NCI-H1694 (cell line): ENCODE data around the gene DCAF10.
"Not testable (repeated sequence)": the region's sequence is repeated elsewhere in the genome, so short reads cannot be mapped to it uniquely, and the experiment has no call there.

Experiments used
- DNase-seq: peaks from one replicate; lab custom pipeline; 2025; lab: John Stamatoyannopoulos, UW

The DCAF10 gene, protein sequence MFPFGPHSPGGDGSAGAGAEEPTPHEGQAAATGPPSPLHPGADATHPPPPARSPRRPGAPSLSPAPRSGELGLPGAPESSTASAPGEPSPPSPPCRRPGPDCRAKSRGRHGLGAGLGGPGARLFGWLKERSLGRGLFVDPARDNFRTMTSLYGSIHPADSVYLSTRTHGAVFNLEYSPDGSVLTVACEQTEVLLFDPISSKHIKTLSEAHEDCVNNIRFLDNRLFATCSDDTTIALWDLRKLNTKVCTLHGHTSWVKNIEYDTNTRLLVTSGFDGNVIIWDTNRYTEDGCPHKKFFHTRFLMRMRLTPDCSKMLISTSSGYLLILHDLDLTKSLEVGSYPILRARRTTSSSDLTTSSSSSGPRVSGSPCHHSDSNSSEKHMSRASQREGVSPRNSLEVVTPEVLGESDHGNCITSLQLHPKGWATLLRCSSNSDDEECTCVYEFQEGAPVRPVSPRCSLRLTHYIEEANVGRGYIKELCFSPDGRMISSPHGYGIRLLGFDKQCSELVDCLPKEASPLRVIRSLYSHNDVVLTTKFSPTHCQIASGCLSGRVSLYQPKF

DNA sequence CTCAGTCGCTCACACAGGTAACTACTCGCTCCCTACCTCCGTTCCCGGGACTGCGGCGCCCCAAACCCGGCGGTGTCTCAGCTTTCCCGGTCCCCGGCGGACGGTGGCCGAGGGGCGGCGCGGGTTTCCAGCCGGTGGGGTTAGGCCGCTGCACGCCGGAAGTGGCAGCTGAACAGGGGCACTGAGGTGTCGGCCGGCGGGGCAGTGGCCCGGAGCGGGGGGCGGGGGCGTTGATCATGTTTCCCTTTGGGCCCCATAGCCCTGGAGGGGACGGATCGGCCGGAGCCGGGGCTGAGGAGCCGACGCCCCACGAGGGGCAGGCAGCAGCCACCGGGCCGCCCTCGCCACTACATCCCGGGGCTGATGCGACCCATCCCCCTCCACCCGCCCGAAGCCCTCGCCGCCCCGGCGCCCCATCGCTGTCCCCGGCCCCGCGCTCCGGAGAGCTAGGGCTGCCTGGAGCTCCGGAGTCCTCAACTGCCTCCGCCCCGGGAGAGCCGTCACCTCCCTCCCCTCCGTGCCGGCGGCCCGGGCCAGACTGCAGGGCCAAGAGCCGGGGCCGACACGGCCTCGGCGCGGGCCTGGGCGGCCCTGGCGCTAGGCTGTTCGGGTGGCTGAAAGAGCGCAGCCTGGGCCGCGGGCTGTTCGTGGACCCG is at the start of gene DCAF10:
TSS of gene DCAF10 (plus strand) at position 167 of the 656 bp plus-strand sequence. CDS start at position 237, 70 bp downstream.
- peak; percentile 70 for DNase-seq

DNA sequence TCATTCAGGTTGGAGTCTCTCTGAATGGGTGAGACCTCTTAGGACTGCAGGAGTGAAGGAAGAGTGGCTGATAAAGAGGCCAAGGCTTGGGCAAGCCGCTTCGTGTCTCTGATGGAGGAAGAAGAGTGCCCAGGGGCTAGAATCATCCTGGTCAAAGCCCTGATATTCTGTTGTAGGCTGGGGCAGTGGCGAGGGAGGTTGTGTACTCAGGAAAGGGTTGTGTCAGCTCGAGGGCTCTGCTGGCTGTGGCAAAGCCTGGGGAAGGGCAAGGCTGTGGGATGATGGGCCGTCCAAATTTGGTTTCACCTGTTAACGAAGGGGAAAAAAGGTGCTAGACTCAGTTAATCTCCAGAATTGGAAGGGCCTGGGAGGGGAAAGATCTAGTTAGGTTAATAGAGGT is 49.4 kb upstream of the DCAF10 start:
- DNase-seq = no peak

DNA sequence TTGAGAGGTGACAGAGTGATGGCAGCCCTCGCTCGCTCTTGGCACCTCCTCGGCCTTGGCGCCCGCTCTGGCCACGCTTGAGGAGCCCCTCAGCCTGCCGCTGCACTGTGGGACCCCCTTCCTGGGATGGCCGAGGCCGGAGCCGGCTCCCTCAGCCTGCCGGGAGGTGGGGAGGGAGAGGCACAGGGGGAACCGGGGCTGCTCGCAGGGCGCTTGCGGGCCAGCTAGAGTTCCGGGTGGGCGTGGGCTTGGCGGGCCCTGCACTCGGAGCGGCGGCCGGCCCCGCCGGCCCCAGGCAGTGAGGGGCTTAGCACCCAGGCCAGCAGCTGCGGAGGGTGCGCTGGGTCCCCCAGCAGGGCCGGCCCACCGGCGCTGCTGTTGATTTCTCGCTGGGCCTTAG is 48.9 kb upstream of the DCAF10 start:
- not testable (repeated sequence) for DNase-seq

DNA sequence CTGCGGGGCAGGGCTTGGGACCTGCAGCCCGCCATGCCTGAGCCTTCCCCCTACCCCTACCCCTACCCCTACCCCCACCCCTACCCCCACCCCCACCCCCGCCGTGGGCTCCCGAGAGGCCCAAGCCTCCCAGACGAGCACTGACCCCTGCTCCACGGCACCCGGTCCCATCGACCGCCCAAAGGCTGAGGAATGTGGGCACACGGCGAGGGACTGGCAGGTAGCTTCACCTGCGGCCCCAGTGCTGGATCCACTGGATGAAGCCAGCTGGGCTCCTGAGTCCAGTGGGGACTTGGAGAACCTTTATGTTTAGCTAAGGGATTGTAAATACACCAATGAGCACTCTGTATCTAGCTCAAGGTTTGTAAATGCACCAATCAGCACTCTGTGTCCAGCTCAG is 48.5 kb upstream of the DCAF10 start:
- DNase-seq = not testable (repeated sequence)

DNA sequence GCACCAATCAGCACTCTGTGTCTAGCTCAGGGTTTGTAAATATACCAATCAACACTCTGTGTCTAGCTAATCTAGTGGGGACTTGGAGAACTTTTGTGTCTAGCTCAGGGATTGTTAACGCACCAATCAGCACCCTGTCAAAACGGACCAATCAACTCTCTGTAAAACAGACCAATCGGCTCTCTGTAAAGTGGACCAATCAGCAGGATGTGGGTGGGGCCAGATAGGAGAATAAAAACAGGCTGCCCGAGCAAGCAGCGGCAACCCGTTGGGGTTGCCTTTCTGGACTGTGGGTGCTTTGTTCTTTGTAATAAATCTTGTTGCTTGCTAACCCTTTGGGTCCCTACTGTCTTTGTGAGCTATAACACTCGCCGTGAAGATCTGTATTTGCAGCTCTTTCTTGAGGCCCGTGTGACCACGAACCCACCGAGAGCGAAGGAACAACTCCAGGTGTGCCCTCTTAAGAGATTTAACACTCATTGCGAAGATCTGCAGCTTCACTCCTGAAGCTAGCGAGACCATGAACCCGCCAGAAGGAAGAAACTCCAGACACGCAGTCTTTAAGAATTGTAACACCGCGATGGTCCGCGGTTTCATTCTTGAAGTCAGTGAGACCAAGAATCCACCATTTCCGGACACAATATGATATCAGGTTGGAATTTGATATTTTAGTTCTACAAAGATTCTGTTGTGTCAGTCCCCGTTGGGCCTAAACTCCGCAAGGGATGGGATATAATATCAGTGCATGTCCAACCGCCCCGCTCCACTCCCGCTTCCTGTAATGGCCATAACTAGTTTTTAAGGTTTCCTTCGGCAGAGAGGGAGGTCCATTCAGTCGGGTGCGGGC is 47.7 kb upstream of the DCAF10 start:
- no peak for DNase-seq

DNA sequence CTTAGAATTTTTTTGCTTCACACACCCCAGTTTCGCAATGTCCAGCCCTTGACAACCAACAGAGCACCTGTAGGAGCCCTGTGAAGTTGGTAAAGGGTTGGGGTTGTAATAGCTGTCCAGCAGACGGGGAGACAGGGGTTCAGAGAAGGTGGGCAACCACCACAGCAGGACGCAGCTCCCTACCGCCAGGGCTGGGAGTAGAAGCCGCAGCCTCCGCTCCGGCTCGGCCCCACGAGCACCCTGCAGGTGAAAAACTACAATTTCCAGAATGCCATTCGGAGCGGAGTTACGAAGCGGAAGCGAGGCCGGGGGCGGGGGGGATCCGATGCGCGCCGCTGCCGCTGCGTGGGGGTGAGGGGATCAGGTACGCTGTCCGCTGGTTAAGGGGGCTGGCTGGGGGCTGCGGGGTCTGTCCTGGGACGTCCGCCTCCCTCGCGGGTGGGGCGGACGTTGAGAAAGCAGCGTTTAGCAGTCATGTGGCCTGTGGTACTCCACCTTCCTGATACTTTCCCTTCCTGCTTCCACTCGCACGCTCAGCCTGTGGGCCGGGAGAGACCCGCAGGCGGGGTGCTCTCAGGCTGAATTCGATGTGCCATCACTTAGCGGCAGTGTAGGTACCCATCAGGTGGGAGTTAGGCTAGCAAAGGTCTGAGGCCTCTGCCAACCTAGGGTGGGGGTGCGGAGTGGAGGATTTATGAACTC is 47.0 kb upstream of the DCAF10 start, which contains the start of gene TRMT10B:
TSS of gene TRMT10B (plus strand) at position 317 of the 702 bp plus-strand sequence. CDS start 8,127 bp downstream, outside the sequence.
- peak; percentile 52 for DNase-seq

DNA sequence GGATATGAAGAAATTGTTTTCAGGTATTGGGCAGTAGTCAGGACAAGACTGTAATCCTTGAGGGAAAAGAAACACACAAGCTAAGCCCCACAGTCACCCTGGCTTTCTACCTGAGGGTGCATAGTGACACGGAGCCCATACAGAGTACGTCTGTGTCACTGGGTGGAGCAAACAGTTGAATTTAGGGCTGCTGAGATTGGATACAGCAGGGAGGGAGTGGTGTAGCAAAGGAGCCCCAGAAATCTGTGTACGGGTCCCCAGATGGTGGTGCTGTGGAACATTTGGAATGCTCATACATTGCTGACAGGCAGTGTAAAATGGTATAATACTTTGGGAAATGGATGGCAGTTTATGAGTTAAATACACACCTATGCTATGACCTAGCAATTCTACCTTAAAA is 41.9 kb upstream of the DCAF10 start:
- DNase-seq = no peak

DNA sequence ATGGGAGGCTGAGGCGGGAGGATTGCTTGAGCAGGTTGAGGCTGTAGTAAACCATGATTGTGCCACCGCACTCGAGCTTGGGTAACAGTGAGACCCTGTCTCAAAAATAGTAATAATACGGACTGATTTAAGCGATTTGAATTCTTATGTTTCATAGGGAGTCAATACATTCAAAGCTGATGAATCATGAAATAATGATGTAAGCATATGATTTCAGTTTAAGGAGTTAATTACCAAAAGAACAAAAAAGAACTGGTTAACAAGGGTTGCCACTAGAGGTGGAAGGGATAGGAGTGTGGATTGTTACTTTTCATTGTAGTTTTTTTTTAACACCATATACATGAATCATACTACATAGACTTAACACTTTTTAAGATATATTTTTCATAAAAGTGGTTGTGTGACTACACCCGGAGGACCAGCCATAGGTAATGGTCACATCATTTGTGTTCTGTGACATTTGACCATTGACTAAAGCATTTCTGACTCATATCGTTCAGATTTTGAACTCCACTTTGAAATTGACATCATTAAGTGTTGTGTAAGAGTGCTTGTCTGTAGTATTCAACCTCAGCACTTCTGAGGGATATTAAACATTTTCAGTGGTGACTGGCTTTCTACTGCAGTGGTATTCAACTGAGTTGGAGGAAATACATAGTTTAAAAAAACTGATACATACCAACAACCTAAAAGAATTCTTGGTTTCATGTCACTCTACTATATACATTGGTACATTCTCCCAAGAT is 40.0 kb upstream of the DCAF10 start:
- no peak for DNase-seq

DNA sequence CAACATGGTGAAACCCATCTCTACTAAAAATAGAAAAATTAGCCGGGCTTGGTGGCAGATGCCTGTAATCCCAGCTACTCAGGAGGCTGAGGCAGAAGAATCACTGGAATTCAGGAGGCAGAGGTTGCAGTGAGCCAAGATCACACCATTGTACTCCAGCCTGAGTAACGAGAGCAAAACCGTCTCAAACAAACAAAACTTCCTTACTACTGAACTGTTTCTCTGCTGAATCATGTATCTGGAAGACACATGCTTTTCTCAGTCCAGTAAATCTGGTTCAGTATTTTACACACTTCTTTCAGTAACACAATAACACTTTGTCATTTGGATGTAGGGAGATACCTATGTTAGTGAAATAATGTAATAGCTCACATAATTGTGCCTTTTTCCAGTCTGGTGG is 39.1 kb upstream of the DCAF10 start:
- DNase-seq = no peak

DNA sequence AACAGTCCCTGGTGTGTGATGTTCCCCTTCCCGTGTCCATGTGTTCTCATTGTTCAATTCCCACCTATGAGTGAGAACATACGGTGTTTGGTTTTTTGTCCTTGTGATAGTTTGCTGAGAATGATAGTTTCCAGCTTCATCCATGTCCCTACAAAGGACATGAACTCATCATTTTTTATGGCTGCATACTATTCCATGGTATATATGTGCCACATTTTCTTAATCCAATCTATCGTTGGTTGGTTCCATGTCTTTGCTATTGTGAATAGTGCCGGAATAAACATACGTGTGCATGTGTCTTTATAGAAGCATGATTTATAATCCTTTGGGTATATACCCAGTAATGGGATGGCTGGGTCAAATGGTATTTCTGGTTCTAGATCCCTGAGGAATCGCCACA is 35.3 kb upstream of the DCAF10 start:
- DNase-seq = not testable (repeated sequence)

DNA sequence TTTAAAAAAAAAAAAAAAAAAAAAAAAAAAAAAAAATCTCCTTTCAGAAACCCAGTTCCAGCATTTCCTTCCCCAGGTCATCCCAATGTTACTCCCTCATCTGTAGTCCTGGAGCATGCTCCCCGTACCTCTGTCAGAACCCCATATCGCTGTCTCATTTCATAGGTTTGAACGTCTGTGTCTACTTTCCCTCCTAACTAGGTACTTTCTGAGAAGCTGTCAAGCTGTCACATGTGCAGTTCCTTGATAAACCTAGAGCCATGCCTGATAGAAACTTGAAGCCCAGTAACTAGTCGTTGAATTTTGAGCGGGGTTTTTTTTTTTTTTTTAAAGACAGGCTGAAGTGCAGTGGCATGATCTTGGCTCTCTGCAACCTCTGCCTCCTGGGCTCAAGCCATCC is 31.3 kb upstream of the DCAF10 start:
- DNase-seq = no peak

DNA sequence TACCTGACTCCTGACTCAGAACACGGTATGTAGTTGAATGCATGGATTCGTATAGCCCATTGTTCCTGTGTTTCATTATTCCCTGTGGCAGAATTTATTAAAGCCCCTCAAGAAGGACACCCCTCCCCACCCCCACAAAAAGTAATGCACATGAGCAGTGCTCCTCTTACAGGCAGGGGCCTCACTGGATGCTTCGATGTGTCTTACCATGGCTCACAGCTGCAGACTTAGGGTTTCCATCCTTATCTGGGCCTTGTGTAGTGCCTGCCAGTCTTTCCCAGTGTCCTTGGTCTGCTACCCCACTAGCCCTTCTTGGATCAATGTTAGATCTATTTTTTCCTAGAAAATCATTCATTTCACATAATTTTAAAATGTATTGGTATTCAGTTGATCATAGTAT is 30.6 kb upstream of the DCAF10 start:
- no peak for DNase-seq

DNA sequence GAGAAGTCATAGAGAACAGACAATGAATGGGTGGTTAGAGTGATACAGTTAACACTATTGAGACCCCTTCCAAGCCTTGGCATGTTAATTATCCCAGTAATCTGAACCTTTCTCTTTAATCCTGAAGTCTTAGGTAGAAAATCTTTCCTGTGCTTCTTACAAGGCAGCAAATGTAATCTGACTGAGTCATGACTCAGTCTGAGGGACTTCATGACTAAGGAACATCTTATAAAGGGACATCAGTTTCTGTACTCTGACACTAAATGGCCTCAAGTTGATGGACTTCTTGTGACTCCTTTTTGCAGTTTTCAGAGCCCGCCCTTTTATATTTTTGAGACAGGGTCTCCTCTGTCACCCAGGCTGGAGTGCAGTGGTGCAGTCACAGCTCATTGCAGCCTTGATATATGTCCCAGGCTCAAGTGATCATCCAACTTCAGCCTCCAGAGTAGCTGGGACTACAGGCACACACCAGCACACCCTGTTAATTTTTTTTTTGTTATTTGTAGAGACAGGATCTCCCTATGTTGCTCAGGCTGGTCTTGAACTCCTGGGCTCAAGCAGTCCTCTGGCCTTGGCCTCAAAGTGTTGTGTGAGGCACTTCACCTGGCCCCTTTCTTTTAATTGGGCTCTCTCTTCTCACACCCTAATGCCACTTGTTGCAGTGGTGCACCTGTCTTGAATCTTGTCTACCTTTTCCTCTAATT is 25.2 kb upstream of the DCAF10 start:
- DNase-seq = no peak

DNA sequence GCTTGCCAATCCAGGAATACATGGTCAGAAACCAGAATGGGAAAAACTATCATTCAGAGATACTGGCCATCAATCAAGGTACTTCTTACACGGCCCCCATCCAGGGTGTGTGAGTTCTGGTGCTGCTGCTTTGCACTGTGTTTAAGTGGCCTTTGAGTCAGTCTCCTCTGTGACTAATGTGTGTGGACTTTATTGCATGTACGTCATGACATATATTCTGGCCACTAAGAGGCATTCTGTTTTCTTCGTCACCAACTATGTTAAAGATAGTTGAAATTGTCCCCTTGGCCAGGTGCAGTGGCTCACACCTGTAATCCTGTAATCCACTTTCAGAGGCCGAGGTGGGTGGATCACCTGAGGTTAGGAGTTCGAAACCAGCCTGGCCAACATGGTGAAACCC is 24.3 kb upstream of the DCAF10 start:
- no peak for DNase-seq

DNA sequence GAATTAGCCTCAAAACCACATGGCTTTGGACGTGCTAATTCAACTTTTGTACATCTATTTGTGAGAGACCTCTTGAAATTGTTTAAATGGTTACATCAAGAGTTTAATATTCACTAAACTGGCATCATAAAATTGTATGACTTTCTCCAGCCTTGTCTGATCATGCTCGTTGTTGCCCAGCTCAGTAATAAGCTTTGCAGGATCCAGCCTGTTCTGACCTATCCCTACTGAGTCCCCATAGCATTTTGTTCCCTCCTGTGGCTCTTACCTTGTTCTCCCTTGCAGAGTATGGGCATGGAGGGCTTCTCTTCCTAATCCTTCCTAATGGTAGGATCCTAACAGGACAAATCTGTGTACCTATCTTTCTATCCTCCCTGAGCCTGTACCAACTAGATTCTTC is 22.1 kb upstream of the DCAF10 start:
- no peak for DNase-seq

DNA sequence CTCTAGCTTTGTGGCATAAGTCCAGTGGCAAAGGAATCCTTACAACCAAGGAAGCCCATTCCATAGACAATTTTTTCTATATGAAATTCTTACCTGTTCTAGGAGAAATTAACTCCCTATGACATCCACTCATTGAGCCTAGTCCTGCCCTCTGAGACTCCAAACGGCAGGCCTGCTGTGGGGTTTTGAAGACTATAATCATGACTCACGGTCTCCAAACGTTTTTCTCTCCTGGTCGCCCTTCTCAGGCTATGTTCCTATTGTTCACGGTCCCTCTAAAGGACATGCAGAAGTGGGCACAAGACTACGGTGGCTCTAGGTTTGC is 16.3 kb upstream of the DCAF10 start:
- no peak for DNase-seq

DNA sequence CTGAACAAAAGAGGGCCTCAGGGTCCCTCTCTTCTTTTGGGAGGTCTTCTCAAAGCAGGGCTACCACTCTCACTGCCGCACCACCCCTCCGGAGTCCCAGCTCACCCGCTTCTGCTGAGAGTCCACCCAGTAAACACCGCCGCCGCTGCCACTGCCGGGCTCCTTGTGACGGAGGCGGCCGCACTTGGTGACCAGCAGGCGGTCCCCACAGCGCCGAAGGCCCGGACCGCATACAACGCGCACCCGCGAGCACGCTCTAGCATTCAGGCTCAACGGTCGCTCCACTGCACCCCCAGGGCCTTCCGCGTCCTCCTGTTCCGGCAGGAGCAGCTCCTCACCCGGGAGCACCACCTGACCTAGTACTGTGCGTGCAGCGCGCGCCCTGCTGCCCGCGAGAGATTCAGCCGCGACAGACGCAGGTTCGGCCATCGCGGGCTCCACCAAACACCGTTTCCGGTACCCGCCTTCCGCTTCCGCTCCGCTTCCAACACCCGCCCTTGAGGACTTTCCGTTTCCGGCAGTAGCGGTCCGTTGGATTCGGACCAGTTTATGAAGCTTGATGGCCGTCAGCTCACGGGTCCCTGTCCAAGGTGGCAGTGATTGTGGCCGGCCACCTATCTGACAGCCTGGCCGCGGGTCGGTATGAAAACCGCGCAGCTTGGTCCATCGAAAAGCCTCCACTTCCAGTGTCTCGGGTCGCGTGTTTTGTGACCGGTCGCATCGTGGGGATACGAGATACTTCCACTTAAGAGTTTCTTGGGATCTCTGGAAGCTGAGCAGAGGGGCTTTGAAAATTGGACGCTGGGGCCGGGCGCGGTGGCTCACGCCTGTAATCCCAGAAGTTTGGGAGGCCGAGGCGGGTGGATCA is 15.7 kb upstream of the DCAF10 start, which contains the start of gene EXOSC3:
TSS of gene EXOSC3 (minus strand) at position 449 of the 868 bp plus-strand sequence. CDS start at position 429, 20 bp downstream.
- peak; percentile 81 for DNase-seq

DNA sequence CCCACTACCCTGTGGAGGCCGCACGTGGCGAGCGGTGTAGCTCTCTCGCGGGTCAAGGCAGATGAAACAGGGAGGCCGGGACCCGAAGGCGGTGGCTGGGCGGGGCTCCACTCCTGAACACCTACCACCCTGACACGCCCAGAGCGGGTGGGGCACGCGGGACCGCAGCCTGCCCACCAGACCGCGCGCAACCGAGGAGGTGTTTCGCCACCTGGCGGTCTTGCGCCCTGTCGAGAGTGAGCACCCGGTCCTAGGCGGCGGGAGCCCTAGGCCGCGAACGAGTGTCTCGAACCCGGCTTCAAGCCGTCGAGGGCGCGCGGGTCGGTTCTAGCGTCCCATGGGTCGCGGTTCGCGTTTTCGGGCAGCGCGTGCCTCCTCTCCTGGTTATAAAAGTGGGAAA is 13.5 kb upstream of the DCAF10 start:
- no peak for DNase-seq

DNA sequence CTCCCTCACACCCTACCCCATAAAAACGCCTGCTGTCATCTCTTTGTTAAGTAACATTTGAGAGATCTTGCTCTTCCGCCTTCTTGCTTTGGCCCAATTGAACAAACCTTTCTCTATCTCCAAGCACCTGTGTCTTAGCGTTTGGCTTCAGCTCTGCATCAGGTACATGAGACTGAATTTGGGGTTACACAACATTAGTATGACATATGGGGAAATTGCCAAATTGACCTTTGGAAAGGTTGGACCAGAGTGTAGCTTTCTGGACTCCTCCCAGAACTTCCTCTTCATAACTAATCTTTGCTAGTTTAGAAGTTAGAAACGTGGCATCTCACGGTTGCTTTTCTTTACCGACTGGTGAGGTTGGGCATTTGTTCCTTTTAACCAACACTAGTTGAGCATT is 12.3 kb upstream of the DCAF10 start:
- DNase-seq = no peak
